HEK293T (cell line): ENCODE measurements around the gene PRPF6.
A peak's percentile ranks its signal among the peaks of the same experiment; 100 is the strongest.

Experiments
- CTCF ChIA-PET: fragments of 350-600 bp; formaldehyde crosslinking; extraction: SDS; loops from one replicate; lab custom pipeline; 2021; ENCODE audit warnings: antibody characterized with exemption, inconsistent platforms; lab: Yijun Ruan, JAX
- POLR2A ChIA-PET: fragments of 350-600 bp; formaldehyde crosslinking; extraction: SDS; loops from one replicate; lab custom pipeline; 2020; ENCODE audit warnings: antibody characterized with exemption, inconsistent platforms; lab: Yijun Ruan, JAX
- DNase-seq: peaks from one replicate; pipeline ENCODE4 v3.0.0; 2012; ENCODE audit warnings: mixed read lengths; ENCODE audit errors: extremely low spot score
- ARNT ChIP-seq: fragments of 450-650 bp; IDR thresholded peaks from 2 replicates; pipeline ENCODE4 v1.6.1; 2017; ENCODE audit warnings: mild to moderate bottlenecking
- BHLHE40 ChIP-seq: fragments of 450-650 bp; IDR thresholded peaks from 2 replicates; pipeline ENCODE4 v1.6.1; 2016; ENCODE audit warnings: mild to moderate bottlenecking, moderate library complexity, borderline replicate concordance
- CTBP1 ChIP-seq: fragments of 450-650 bp; IDR thresholded peaks from 2 replicates; pipeline ENCODE4 v1.6.1; 2016; ENCODE audit warnings: borderline replicate concordance
- ELF4 ChIP-seq: fragments of 450-650 bp; IDR thresholded peaks from 2 replicates; pipeline ENCODE4 v1.6.1; 2017; ENCODE audit warnings: antibody characterized with exemption
- FOXA1 ChIP-seq: fragments of 450-650 bp; IDR thresholded peaks from 2 replicates; pipeline ENCODE4 v1.6.1; 2016; ENCODE audit warnings: mild to moderate bottlenecking
- FOXK2 ChIP-seq: fragments of 450-650 bp; IDR thresholded peaks from 2 replicates; pipeline ENCODE4 v1.6.1; 2016; ENCODE audit warnings: mild to moderate bottlenecking
- FOXM1 ChIP-seq: fragments of 450-650 bp; IDR thresholded peaks from 2 replicates; pipeline ENCODE4 v1.6.1; 2017; ENCODE audit warnings: mild to moderate bottlenecking, borderline replicate concordance
- HDGF ChIP-seq: fragments of 450-650 bp; IDR thresholded peaks from 2 replicates; pipeline ENCODE4 v1.6.1; 2017; ENCODE audit warnings: antibody characterized with exemption, borderline replicate concordance
- L3MBTL2 ChIP-seq: fragments of 450-650 bp; conservative IDR thresholded peaks from 2 replicates; pipeline ENCODE4 v1.6.1; 2016; ENCODE audit warnings: mild to moderate bottlenecking
- LEF1 ChIP-seq: fragments of 450-650 bp; IDR thresholded peaks from 2 replicates; pipeline ENCODE4 v1.6.1; 2017; ENCODE audit warnings: mild to moderate bottlenecking, borderline replicate concordance
- NFRKB ChIP-seq: fragments of 450-650 bp; IDR thresholded peaks from 2 replicates; pipeline ENCODE4 v1.6.1; 2016; ENCODE audit warnings: mild to moderate bottlenecking, moderate library complexity
- SP1 ChIP-seq: fragments of 450-650 bp; IDR thresholded peaks from 2 replicates; pipeline ENCODE4 v1.6.1; 2017
- SUZ12 ChIP-seq: fragments of 450-650 bp; IDR thresholded peaks from 2 replicates; pipeline ENCODE4 v1.6.1; 2016; ENCODE audit warnings: mild to moderate bottlenecking
- TARDBP ChIP-seq: fragments of 450-650 bp; IDR thresholded peaks from 2 replicates; pipeline ENCODE4 v1.6.1; 2016
- ZNF384 ChIP-seq: fragments of 450-650 bp; IDR thresholded peaks from 2 replicates; pipeline ENCODE4 v1.6.1; 2016
- TF ChIP-seq, protein P1 (sequence below): fragments of 450-650 bp; IDR thresholded peaks from 2 replicates; pipeline ENCODE4 v1.6.1; 2016

PRPF6 gene

DNA sequence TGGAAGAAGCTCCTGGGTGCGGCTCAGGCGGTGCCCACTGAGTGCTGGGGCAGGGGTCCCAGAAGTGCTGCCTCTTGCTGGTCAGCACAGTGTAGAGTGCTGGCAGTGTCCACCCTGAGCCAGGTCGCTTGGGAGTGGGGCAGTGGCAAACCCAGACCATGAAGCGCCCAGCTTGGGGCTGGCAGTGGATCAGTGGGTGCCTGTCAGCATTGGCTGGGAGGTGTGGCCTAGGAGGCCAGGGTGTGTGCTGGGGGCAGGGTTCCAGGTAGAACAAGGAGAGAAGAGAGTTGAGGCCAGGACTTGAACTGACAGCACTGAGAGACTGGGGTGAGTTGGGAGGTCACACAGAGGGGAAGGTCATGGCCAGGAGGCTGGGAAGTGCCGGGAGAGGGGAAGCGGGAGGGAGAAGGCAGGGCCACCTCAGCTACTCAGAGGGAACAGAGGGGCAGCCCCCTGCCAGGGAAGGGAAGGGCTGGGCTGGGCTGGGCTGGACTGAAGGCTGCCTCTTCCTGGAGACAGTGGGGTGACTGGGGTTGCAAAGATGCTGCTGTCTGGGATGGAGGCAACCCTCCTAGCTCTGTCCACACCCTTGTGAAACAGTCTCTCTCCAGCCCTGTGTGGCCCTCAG lies 86.2 kb downstream of the PRPF6 start:
- CTCF ChIA-PET = no interaction called here
- POLR2A ChIA-PET = interaction anchor here (0.7 kb wide), 1 partner anchor 11 kb away, joined by 3 read pairs; no protein-coding TSS in a partner anchor
- no peak for DNase-seq
- TF ChIP-seq FOXK2 = no peak
- TF ChIP-seq SP1 = no peak
- TF ChIP-seq SUZ12 = no peak
- no peak for TF ChIP-seq ARNT
- no peak for TF ChIP-seq ZNF384
- no peak for TF ChIP-seq BHLHE40
- TF ChIP-seq HDGF = no peak

DNA sequence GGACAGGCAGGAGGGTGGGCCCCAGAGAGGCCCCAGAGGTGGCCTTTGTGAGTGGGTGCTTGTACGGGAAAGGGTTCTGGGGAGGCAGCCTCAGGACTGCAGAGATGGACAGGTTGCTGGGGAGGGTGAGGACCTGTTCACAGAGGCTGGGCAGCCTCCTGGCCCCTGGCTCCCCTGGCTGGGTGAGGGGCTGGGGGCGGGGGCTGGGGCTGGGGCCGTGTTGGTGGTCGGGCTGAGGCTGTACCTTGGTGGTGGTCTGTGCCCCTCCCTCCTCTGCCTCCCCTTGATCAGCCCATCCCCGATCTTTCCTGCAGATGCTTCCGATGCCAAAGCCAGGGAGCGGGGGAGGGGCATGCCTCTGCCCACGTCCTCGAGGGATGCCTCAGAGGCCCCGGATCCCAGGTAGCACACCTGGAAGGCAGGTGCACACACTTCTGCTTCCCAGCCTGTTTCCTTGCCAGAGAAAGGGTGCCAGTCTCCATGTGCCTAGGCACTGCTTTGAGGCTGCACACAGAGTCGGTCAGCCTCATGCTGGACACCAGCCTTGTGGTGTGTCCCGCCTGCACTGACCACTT lies 86.9 kb downstream of the PRPF6 start:
- CTCF ChIA-PET = no interaction called here
- TF ChIP-seq, protein P1, sequence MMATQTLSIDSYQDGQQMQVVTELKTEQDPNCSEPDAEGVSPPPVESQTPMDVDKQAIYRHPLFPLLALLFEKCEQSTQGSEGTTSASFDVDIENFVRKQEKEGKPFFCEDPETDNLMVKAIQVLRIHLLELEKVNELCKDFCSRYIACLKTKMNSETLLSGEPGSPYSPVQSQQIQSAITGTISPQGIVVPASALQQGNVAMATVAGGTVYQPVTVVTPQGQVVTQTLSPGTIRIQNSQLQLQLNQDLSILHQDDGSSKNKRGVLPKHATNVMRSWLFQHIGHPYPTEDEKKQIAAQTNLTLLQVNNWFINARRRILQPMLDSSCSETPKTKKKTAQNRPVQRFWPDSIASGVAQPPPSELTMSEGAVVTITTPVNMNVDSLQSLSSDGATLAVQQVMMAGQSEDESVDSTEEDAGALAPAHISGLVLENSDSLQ = no peak
- TF ChIP-seq SP1 = no peak
- no peak for TF ChIP-seq CTBP1
- TF ChIP-seq ZNF384 = no peak
- no peak for TF ChIP-seq FOXK2
- POLR2A ChIA-PET = no interaction called here
- DNase-seq = no peak

DNA sequence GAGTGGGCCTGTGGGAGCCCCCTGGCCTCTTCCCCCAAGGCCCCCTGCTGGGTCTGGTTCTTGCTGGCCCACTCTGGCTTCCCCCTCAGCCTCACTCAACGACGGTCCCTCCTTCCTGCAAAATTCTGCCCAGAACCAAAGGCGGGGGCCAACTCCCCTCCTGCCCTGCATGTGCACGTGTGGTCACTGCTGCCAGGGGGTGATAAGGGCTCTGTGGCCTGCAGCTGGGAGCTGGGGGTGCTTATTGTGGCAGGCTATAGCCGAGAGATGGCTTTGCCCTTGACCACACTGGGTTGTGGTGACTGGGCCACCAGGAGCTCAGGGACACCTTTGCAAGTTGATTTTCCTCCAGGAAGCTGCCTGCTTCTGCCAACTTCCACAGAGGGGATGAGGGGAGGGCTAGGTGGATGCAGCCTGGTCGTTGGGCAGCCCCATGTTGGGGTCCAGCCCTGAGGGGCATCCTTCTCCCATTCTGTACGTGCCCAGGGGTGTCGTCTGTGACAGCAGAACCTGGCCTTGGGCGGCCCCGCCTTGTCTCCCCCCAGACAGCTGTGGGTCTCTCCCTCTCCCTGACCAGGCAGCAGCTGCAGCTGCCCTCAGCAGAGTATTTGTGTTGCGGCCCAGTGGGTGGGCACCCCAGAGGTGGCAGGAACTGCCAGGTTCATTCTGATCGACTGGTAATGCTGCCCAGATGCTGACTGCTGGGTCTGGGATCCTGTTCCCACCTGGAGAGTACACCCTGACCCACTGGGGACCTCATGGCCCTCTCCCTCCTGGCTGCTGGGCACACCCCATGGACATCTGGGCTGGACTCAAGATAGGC lies 87.7 kb downstream of the PRPF6 start:
- TF ChIP-seq FOXM1 (no peak), FOXA1 (no peak), FOXK2 (no peak), NFRKB (no peak), ELF4 (no peak), LEF1 (no peak), L3MBTL2 (no peak), ARNT (no peak), BHLHE40 (no peak), HDGF (no peak), SP1 (no peak), TARDBP (no peak)
- CTCF ChIA-PET = interaction anchor here (1.6 kb wide), 1 partner anchor 16 kb away, joined by 3 read pairs; the partner anchor contains the start of gene LKAAEAR1
- POLR2A ChIA-PET = no interaction called here
- no peak for DNase-seq

DNA sequence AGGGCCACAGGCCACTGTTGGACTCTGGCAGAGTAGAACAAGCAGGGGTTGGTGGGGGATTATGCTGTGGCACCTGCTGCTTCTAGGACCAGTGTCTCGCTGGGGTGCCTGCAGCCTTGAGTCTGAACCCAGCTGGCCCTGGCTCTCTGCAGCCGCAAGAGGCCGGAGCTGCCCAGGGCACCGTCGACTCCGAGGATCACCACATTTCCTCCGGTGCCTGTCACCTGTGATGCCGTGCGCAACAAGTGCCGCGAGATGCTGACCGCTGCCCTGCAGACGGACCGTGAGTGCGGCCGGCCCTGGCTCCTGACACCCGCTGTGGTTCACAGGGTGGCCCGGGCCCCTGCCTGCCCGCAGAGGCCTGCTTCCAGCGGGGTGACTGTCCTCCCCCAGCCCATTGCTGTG lies 88.3 kb downstream of the PRPF6 start:
- TF ChIP-seq FOXM1 (no peak), BHLHE40 (no peak), SUZ12 (no peak), ARNT (no peak), L3MBTL2 (no peak), FOXK2 (no peak), HDGF (no peak), ZNF384 (no peak), CTBP1 (no peak), TARDBP (no peak), SP1 (no peak), NFRKB (no peak), FOXA1 (no peak), ELF4 (no peak), LEF1 (no peak)
- TF ChIP-seq, protein P1 = no peak
- no peak for DNase-seq
- POLR2A ChIA-PET = no interaction called here
- CTCF ChIA-PET = interaction anchor here (1.6 to 1.8 kb wide), 2 partner anchors 10 to 15 kb away, joined by 3 to 5 read pairs; partner anchors contain the start of genes LKAAEAR1, OPRL1 and RGS19

DNA sequence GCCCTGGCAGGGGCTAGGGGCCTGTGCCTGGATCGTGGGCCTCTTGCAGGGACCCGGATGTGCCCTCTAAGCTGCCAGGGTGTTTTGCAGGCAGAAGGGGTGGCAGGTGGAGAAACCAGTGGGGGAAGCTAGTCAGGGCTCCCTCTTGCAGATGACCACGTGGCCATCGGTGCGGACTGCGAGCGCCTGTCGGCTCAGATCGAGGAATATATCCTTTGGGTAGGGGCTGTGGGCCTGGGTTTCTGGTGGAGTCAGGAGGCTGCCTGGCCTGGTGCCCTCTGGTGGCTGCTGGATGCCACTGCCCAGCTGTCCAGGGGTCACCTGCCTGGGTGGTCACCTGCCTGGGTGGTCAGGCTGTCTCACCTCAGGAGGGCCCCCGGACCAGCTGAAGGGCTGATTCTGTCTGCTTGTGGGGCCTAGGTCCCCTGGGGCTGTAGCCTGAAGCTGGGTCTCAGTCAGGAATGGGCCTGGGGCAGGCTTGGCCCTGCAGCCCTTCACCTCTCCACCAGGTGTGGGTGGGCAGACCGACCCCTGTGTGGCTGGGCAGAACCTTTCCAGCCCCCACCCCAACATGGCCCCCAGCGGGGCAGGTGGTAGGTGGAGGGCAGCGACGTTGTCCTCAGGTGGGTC lies 88.8 kb downstream of the PRPF6 start:
- POLR2A ChIA-PET = no interaction called here
- CTCF ChIA-PET = interaction anchor here (1.6 to 1.8 kb wide), 2 partner anchors 10 to 15 kb away, joined by 3 to 5 read pairs; partner anchors contain the start of genes LKAAEAR1, OPRL1 and RGS19
- TF ChIP-seq CTBP1 = no peak
- TF ChIP-seq L3MBTL2 = no peak
- no peak for TF ChIP-seq ZNF384
- no peak for TF ChIP-seq LEF1
- TF ChIP-seq SP1 = no peak
- TF ChIP-seq FOXM1 = no peak
- TF ChIP-seq ELF4 = no peak
- TF ChIP-seq, protein P1 = no peak
- TF ChIP-seq SUZ12 = no peak
- TF ChIP-seq FOXK2 = no peak
- no peak for TF ChIP-seq ARNT
- TF ChIP-seq NFRKB = no peak
- TF ChIP-seq FOXA1 = no peak
- TF ChIP-seq BHLHE40 = no peak
- peak; percentile 66 for DNase-seq
